GM19372 (cell line): Measurements from ENCODE around the gene SLC7A6.

Source experiments
- ATAC-seq: cut with Tn5 transposase; IDR thresholded peaks from one replicate; pipeline ENCODE4 v1.9.1; 2021; ENCODE audit warnings: mild to moderate bottlenecking, low read depth, moderate library complexity; ENCODE audit not compliant: unreplicated experiment

Gene SLC7A6

DNA sequence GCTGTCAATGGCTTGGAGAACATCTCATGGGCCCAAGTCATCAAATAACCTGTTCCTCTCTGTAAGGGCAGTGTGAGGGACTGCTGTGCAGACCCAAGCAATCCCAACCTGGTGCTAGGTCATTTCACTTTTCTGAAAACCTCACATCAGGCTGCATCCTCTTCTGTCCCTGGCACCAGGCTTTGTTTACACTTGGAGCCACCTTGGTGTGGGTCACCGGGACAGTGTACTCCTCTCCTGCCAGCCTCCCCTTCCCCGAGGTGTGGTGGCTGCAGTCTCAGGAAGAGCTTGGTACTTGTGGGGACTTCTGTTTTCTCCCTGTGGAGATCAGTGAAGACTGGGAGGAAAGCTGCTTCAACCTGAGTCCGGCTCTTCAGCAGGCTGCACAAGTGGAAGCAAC lies 34.0 kb downstream of the SLC7A6 start:
- no peak for ATAC-seq

- no peak for ATAC-seq
These were observed 34.7 kb downstream of the SLC7A6 start for GRCh38 chr16:68298907-68299561.

DNA sequence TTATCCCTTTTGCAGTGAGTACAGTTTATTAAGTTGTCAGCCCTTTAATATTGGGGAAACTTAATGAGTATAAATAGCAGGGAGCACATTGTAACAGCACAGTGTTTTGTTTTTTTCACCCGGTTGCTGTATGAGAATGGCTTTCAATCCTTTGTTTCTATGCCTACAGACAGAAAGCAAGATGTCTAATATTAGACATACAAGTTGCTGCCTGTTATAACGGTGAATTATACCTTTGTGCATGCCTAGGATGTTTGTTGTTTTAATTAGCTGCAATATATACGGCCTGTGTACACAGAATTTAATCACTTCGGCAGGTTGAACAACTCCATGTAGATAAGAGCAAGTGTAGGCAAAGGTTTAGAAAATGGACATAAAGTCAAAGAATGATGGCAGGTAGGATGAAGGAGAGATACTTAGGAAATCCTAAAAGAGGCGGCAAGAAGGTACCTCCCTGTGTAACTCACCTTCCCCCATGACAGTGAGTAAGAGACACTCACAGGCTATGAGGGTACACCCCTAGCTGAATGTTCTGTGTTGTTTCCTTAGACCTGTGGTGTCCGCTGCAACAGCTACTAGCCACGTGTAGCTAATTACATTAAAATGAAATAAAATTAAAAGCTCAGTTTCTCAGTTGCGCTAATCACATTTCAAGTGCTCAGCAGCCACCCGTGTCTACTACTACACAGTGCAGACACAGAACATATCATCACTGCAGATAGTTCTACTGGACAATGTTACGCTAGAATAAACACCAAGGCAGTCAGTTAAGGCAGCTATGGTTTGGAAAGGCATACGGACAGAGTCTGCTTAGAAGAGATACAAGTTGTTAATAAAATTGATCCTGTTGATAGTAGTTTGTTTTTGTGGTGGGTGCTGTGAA lies 35.5 kb downstream of the SLC7A6 start:
- no peak for ATAC-seq

- no peak for ATAC-seq
These were observed 36.6 kb downstream of the SLC7A6 start for GRCh38 chr16:68300734-68301459.

GRCh38 chr16:68306633-68307032 lies 42.3 kb downstream of the SLC7A6 start:
- no peak for ATAC-seq

DNA sequence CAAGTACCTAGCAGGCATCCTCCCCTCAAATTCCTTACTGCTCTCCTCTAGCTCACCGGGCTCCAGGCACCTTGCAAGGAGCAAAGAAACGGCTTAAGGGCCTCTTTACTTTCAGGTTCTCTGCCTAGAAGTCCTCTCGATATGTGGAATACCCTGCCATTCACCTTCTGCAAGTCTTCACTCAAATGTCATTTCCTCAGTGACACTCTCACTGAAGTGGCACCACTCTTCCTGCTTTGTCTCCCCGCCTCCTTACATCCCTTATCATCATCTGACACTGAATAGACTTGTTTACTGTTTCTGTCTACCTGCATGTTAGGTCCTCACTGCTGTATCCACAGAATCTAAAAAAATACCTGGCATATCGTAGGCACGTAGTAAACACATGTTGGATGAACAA lies 45.5 kb downstream of the SLC7A6 start:
- no peak for ATAC-seq

- peak; percentile 22 for ATAC-seq
These were observed 46.1 kb downstream of the SLC7A6 start for GRCh38 chr16:68310437-68310773.

GRCh38 chr16:68310774-68311511 lies 46.6 kb downstream of the SLC7A6 start, which contains the start of the genes PRMT7 and SLC7A6OS:
TSS of gene PRMT7 (plus strand) at chr16:68311019. CDS start at chr16:68315980, 4,961 bp downstream.
TSS of gene SLC7A6OS (minus strand) at chr16:68310946. CDS start at chr16:68310926, 20 bp downstream.
- ATAC-seq, result peak; percentile 97

GRCh38 chr16:68313116-68313515 lies 48.8 kb downstream of the SLC7A6 start:
- ATAC-seq, result no peak

GRCh38 chr16:68319185-68319908 lies 55.0 kb downstream of the SLC7A6 start:
- ATAC-seq, result no peak

- no peak for ATAC-seq
These were observed 60.0 kb downstream of the SLC7A6 start for GRCh38 chr16:68324336-68324735.

- no peak for ATAC-seq
These were observed 60.5 kb downstream of the SLC7A6 start for GRCh38 chr16:68324780-68325357.

GRCh38 chr16:68328151-68328859 lies 64.0 kb downstream of the SLC7A6 start:
- peak; percentile 61 for ATAC-seq

GRCh38 chr16:68328860-68329390 lies 64.6 kb downstream of the SLC7A6 start:
- no peak for ATAC-seq

GRCh38 chr16:68331879-68332410 lies 67.6 kb downstream of the SLC7A6 start:
- no peak for ATAC-seq

GRCh38 chr16:68332411-68333121 lies 68.2 kb downstream of the SLC7A6 start:
- ATAC-seq, result no peak

- ATAC-seq, result no peak
These were observed 70.8 kb downstream of the SLC7A6 start for GRCh38 chr16:68335175-68335574.
